Smooth muscle cell (in vitro differentiated cells): ENCODE data around the gene ZNF396. TPM values are rescaled to one million over a fixed set of nuclear protein-coding genes. Genes with fewer than 3 reads are reported as not detected.

Experiments
- DNase-seq: peaks from one replicate; lab custom pipeline; 2025; ENCODE audit not compliant: unreplicated experiment; lab: John Stamatoyannopoulos, UW
- H2AFZ ChIP-seq: fragments of 200-600 bp; sonication (generic); 2 replicates; pipeline ENCODE4 v1.6.0; 2016; ENCODE audit warnings: antibody characterized with exemption, low read depth, mild to moderate bottlenecking
- H3F3A ChIP-seq: fragments of 200-600 bp; sonication (generic); 2 replicates; pipeline ENCODE4 v1.6.0; 2017; ENCODE audit warnings: antibody characterized with exemption, low read depth
- H3K27ac ChIP-seq: fragments of 200-600 bp; sonication (generic); 2 replicates; pipeline ENCODE4 v1.5.1; 2016; ENCODE audit warnings: low read depth, mild to moderate bottlenecking
- H3K27me3 ChIP-seq: fragments of 200-600 bp; sonication (generic); 2 replicates; pipeline ENCODE4 v1.6.1; 2016; ENCODE audit warnings: low read depth, mild to moderate bottlenecking
- H3K36me3 ChIP-seq: fragments of 200-600 bp; sonication (generic); 2 replicates; pipeline ENCODE4 v1.5.1; 2016; ENCODE audit warnings: low read depth
- H3K4me1 ChIP-seq: fragments of 200-600 bp; sonication (generic); 2 replicates; pipeline ENCODE4 v1.5.1; 2016; ENCODE audit warnings: low read depth
- H3K4me2 ChIP-seq: fragments of 200-600 bp; sonication (generic); 2 replicates; pipeline ENCODE4 v1.6.0; 2016; ENCODE audit warnings: mild to moderate bottlenecking
- H3K4me3 ChIP-seq: fragments of 200-600 bp; sonication (generic); 2 replicates; pipeline ENCODE4 v1.5.1; 2016; ENCODE audit warnings: mild to moderate bottlenecking
- H3K79me2 ChIP-seq: fragments of 200-600 bp; sonication (generic); 2 replicates; pipeline ENCODE4 v1.6.0; 2016; ENCODE audit warnings: low read depth, mild to moderate bottlenecking
- H3K9ac ChIP-seq: fragments of 200-600 bp; sonication (generic); 2 replicates; pipeline ENCODE4 v1.6.0; 2016; ENCODE audit warnings: low read depth
- H3K9me3 ChIP-seq: fragments of 200-600 bp; sonication (generic); replicated peaks from 2 replicates; pipeline ENCODE4 v1.5.1; 2016; ENCODE audit warnings: low read depth
- H4K20me1 ChIP-seq: fragments of 200-600 bp; sonication (generic); 2 replicates; pipeline ENCODE4 v1.6.0; 2016; ENCODE audit warnings: low read depth
- CTCF ChIP-seq: fragments of 200-600 bp; sonication (generic); IDR thresholded peaks from 2 replicates; pipeline ENCODE4 v1.5.1; 2017; ENCODE audit warnings: borderline replicate concordance, mild to moderate bottlenecking, antibody characterized with exemption; ENCODE audit not compliant: insufficient read depth, poor library complexity, severe bottlenecking
- WGBS: methylation state at CpG from one replicate; pipeline ENCODE4 v1.1.7; 2016; ENCODE audit warnings: low lambda C conversion rate; 5-methylcytosine and 5-hydroxymethylcytosine counted together
- polyA plus RNA-seq: library from polyadenylated mRNA; unstranded; fragments of >200 nt; fragmentation: Nextera tagmentation; extraction: Ambion mirVana; gene quantifications from 2 replicates; pipeline ENCODE4 v1.2.1, GENCODE V29; 2016
- total RNA-seq: library from RNA; depleted of rRNA; stranded (reverse); fragments of >200 nt; gene quantifications from 2 replicates; pipeline ENCODE4 v1.2.3, GENCODE V29; 2014

The ZNF396 gene
- total and polyA plus RNA-seq, 2 experiments from 2014 or later: 1.9 to 2.0 TPM

- H2AFZ ChIP-seq: no peak overlapping the region
- no peak overlapping the region for H3K27ac ChIP-seq
- H3K9ac ChIP-seq: no peak overlapping the region
- no peaks in the 10 kb centered on the region for H3K36me3 ChIP-seq
- no peak for DNase-seq
- H3F3A ChIP-seq: no peaks in the 10 kb centered on the region
- no peaks in the 10 kb centered on the region for H3K79me2 ChIP-seq
- H3K27me3 ChIP-seq: no peaks in the 10 kb centered on the region
- no peak overlapping the region for H3K4me2 ChIP-seq
- no peaks in the 10 kb centered on the region for H4K20me1 ChIP-seq
- H3K4me3 ChIP-seq: no peak overlapping the region
- no peaks in the 10 kb centered on the region for H3K4me1 ChIP-seq
- no peaks in the 10 kb centered on the region for H3K9me3 ChIP-seq
- TF ChIP-seq CTCF: no peak
- WGBS: 81% methylated on average over 2 of the region's 2 CpGs
Observed at GRCh38 chr18:35397976-35398375, 20.8 kb upstream of the ZNF396 start.

- no peak overlapping the region for H3K9ac ChIP-seq
- H3K36me3 ChIP-seq: no peaks in the 10 kb centered on the region
- no peak for TF ChIP-seq CTCF
- no peaks in the 10 kb centered on the region for H4K20me1 ChIP-seq
- no peak overlapping the region for H3K4me3 ChIP-seq
- H2AFZ ChIP-seq: no peak overlapping the region
- H3K9me3 ChIP-seq: no peaks in the 10 kb centered on the region
- no peaks in the 10 kb centered on the region for H3K79me2 ChIP-seq
- H3K27ac ChIP-seq: no peak overlapping the region
- H3K27me3 ChIP-seq: no peaks in the 10 kb centered on the region
- no peaks in the 10 kb centered on the region for H3F3A ChIP-seq
- H3K4me1 ChIP-seq: no peaks in the 10 kb centered on the region
- no peak for DNase-seq
- no peak overlapping the region for H3K4me2 ChIP-seq
Observed at GRCh38 chr18:35393716-35394115, 16.6 kb upstream of the ZNF396 start.

GRCh38 chr18:35392375-35392774 is 15.2 kb upstream of the ZNF396 start:
- H3K9me3 ChIP-seq: no peaks in the 10 kb centered on the region
- no peak overlapping the region for H3K4me2 ChIP-seq
- H3F3A ChIP-seq: no peaks in the 10 kb centered on the region
- no peak for DNase-seq
- TF ChIP-seq CTCF: no peak
- H2AFZ ChIP-seq: no peak overlapping the region
- no peaks in the 10 kb centered on the region for H3K36me3 ChIP-seq
- no peaks in the 10 kb centered on the region for H3K79me2 ChIP-seq
- no peaks in the 10 kb centered on the region for H3K27me3 ChIP-seq
- H3K27ac ChIP-seq: no peak overlapping the region
- no peak overlapping the region for H3K9ac ChIP-seq
- no peaks in the 10 kb centered on the region for H3K4me1 ChIP-seq
- no peak overlapping the region for H3K4me3 ChIP-seq
- no peaks in the 10 kb centered on the region for H4K20me1 ChIP-seq

- Histone ChIP-seq H3K36me3 (no peaks in the 10 kb centered on the region), H3K27ac (no peak overlapping the region), H3K79me2 (no peaks in the 10 kb centered on the region), H2AFZ (no peak overlapping the region), H3K4me3 (no peak overlapping the region), H4K20me1 (no peaks in the 10 kb centered on the region), H3K27me3 (no peaks in the 10 kb centered on the region), H3K4me1 (no peaks in the 10 kb centered on the region), H3K9ac (no peak overlapping the region), H3K4me2 (no peak overlapping the region), H3F3A (no peaks in the 10 kb centered on the region), H3K9me3 (no peaks in the 10 kb centered on the region)
- no peak for DNase-seq
- TF ChIP-seq CTCF: no peak
- WGBS: 88% methylated on average over 3 of the region's 3 CpGs
Observed at GRCh38 chr18:35390951-35391700, 14.0 kb upstream of the ZNF396 start.
